ES-I3 (cell line): ENCODE measurements around the gene MYADML2.
"Not testable (repeated sequence)": the region's sequence is repeated elsewhere in the genome, so short reads cannot be mapped to it uniquely, and the experiment has no call there.

ENCODE experiments used
- H3K36me3 ChIP-seq: 2 replicates; pipeline ENCODE4 v1.6.1; 2013; ENCODE audit warnings: mild to moderate bottlenecking, low read length, control low read depth, moderate library complexity; ENCODE audit not compliant: insufficient read depth
- H3K4me1 ChIP-seq: 2 replicates; pipeline ENCODE4 v1.6.1; 2013; ENCODE audit warnings: mild to moderate bottlenecking, control low read depth, low read length; ENCODE audit not compliant: insufficient read depth
- H3K9ac ChIP-seq: 2 replicates; pipeline ENCODE4 v1.6.1; 2013; ENCODE audit warnings: low read depth, mild to moderate bottlenecking, low read length, moderate library complexity
- H3K9me3 ChIP-seq: 2 replicates; pipeline ENCODE4 v1.6.1; 2013; ENCODE audit warnings: mild to moderate bottlenecking, low read length, moderate library complexity; ENCODE audit not compliant: control insufficient read depth, insufficient read depth

The MYADML2 gene

GRCh38 chr17:81983639-81984373 lies 36.8 kb upstream of the MYADML2 start:
- no peak overlapping the region for H3K9ac ChIP-seq
- H3K4me1 ChIP-seq: no peaks in the 10 kb centered on the region; the same call in 1 of the 2 replicates
- no peaks in the 10 kb centered on the region for H3K9me3 ChIP-seq
- H3K36me3 ChIP-seq: no peaks in the 10 kb centered on the region; the same call in 1 of the 2 replicates

GRCh38 chr17:81983011-81983638 lies 36.1 kb upstream of the MYADML2 start:
- Histone ChIP-seq H3K9me3 (no peaks in the 10 kb centered on the region), H3K36me3 (no peaks in the 10 kb centered on the region; the same call in 1 of the 2 replicates)

GRCh38 chr17:81981511-81981910 lies 34.5 kb upstream of the MYADML2 start:
- H3K9ac ChIP-seq, H3K4me1 ChIP-seq, H3K36me3 ChIP-seq, H3K9me3 ChIP-seq: not testable (repeated sequence)

More at GRCh38 chr17:81983011-81983638, 36.1 kb upstream of the MYADML2 start:
- Histone ChIP-seq H3K9ac (no peak overlapping the region), H3K4me1 (no peaks in the 10 kb centered on the region; the same call in 1 of the 2 replicates)

GRCh38 chr17:81980707-81981343 lies 33.8 kb upstream of the MYADML2 start:
- Histone ChIP-seq H3K9ac (no peak overlapping the region), H3K4me1 (no peaks in the 10 kb centered on the region; the same call in 1 of the 2 replicates), H3K36me3 (no peaks in the 10 kb centered on the region), H3K9me3 (no peaks in the 10 kb centered on the region)

GRCh38 chr17:81980122-81980521 lies 33.1 kb upstream of the MYADML2 start:
- Histone ChIP-seq H3K9ac (no peak overlapping the region), H3K4me1 (no peaks in the 10 kb centered on the region; the same call in 1 of the 2 replicates), H3K9me3 (no peaks in the 10 kb centered on the region), H3K36me3 (no peaks in the 10 kb centered on the region)

- H3K9ac ChIP-seq: peak overlapping the region; percentile 75
- no peaks in the 10 kb centered on the region for H3K9me3 ChIP-seq
- no peaks in the 10 kb centered on the region for H3K36me3 ChIP-seq
- H3K4me1 ChIP-seq: no peaks in the 10 kb centered on the region; the same call in 1 of the 2 replicates
Measured at GRCh38 chr17:81978524-81979298, 31.7 kb upstream of the MYADML2 start.

GRCh38 chr17:81977211-81977808 lies 30.3 kb upstream of the MYADML2 start, which contains the start of gene ASPSCR1:
Gene ASPSCR1 (plus strand): TSS chr17:81977629. CDS start chr17:81977647, 18 bp downstream.
- Histone ChIP-seq H3K4me1 (no peaks in the 10 kb centered on the region; the same call in 1 of the 2 replicates), H3K36me3 (no peaks in the 10 kb centered on the region), H3K9ac (peak within 1 kb of the TSS; percentile 75), H3K9me3 (0 out of 2 replicates have a peak, but pooled peaks cover 2% of the 10 kb centered on the region)

GRCh38 chr17:81976332-81977210 lies 29.5 kb upstream of the MYADML2 start:
- Histone ChIP-seq H3K4me1 (no peaks in the 10 kb centered on the region; the same call in 1 of the 2 replicates), H3K9ac (peak overlapping the region; percentile 75), H3K36me3 (no peaks in the 10 kb centered on the region), H3K9me3 (0 out of 2 replicates have a peak, but pooled peaks cover 2% of the 10 kb centered on the region)

GRCh38 chr17:81973432-81973831 lies 26.4 kb upstream of the MYADML2 start:
- 0 out of 2 replicates have a peak, but pooled peaks cover 2% of the 10 kb centered on the region for H3K9me3 ChIP-seq
- H3K9ac ChIP-seq: no peak overlapping the region
- no peaks in the 10 kb centered on the region for H3K36me3 ChIP-seq
- H3K4me1 ChIP-seq: peaks cover under 1% of the 10 kb centered on the region

GRCh38 chr17:81968850-81969812 lies 22.1 kb upstream of the MYADML2 start:
- H3K4me1 ChIP-seq: peaks cover 16% of the 10 kb centered on the region
- 0 out of 2 replicates have a peak, but pooled peaks cover 2% of the 10 kb centered on the region for H3K9me3 ChIP-seq
- H3K9ac ChIP-seq: no peak overlapping the region
- no peaks in the 10 kb centered on the region for H3K36me3 ChIP-seq

- Histone ChIP-seq H3K9me3 (0 out of 2 replicates have a peak, but pooled peaks cover under 1% of the 10 kb centered on the region), H3K9ac (0 out of 2 replicates have a peak overlapping the region, but pooled peaks have one; percentile 15), H3K4me1 (peaks cover 16% of the 10 kb centered on the region), H3K36me3 (no peaks in the 10 kb centered on the region)
Measured at GRCh38 chr17:81968396-81968745, 21.3 kb upstream of the MYADML2 start.
